ENCODE data around the gene PIM3.

The PIM3 gene

DNA sequence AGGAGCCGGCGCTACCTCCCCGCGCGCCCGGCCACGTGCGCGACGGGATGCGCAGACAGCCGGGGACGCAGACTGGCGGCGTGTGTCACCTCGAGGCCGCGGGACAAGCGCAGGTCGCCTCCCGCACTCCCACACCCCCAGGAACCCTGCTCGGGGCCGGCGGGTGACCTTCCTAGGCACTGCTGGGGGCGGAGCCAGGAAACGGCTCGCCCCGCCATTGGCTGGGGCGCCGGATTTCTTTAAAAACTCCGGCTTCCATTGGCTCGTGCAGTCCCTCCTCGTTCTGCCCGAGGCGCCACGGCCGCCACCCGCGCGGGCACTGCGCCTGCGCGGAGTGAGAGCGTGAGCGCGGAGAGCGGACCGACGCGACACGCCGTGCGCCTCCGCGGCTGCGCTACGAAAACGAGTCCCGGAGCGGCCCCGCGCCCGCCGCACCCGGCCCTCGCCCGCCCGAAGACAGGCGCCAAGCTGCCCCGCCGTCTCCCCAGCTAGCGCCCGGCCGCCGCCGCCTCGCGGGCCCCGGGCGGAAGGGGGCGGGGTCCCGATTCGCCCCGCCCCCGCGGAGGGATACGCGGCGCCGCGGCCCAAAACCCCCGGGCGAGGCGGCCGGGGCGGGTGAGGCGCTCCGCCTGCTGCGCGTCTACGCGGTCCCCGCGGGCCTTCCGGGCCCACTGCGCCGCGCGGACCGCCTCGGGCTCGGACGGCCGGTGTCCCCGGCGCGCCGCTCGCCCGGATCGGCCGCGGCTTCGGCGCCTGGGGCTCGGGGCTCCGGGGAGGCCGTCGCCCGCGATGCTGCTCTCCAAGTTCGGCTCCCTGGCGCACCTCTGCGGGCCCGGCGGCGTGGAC lies at the start of gene PIM3:
Gene PIM3 (plus strand): TSS at position 614 of the 846 bp plus-strand sequence. CDS start 176 bp downstream, at position 790.
- peak; percentile 86 for DNase-seq

DNA sequence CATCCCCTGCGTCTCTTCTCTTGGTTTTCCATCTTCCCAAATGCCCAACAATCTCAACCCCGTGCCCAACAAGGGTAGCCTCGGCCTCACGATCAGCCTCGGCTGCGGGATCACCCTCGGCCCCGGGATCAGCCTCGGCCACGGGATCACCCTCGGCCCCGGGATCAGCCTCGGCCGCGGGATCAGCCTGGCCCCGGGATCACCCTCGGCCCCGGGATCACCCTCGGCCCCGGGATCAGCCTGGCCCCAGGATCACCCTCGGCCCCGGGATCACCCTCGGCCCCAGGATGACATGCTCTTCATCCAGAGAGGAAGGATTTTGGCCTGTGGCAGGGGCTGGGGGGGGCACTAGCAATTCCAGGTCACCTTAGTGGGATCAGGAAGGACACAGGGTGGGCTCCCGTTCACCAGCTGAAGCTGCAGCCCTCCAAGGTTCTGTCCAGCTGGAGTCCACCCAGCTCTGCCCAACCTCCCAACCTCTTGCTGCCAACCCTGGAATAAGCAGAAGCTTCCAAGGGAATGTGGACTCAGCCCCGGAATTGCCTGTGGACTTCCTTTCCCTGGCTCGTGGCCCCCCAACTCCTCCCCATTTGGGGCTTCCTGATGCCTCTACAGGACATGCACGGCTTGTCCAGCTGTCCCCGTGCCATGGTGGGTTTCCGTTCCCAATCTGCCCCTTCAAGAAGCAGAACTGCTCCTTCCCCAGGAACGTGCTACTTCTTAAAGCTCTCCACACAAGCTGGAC lies 48.5 kb upstream of the PIM3 start:
- DNase-seq, result no peak

DNA sequence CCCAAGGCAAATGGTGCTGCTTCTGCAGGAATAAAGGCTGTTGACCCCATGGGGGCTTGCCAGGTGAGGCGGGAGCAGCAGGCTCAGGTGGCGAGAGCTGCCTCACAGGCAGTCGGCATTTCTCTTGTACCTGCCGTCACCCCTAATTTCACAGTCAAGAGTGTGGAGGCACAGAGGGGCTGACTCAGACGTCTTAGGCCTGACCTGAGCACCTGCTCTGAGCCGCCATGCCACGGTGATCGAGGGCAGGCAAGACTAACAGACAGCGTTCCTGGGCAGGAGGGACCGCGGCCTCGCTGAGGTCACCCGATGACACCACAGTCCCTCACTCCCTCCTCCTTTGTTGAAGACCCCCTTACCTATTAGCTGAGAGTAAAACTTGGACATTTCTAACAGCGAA lies 47.5 kb upstream of the PIM3 start:
- DNase-seq, result no peak

DNA sequence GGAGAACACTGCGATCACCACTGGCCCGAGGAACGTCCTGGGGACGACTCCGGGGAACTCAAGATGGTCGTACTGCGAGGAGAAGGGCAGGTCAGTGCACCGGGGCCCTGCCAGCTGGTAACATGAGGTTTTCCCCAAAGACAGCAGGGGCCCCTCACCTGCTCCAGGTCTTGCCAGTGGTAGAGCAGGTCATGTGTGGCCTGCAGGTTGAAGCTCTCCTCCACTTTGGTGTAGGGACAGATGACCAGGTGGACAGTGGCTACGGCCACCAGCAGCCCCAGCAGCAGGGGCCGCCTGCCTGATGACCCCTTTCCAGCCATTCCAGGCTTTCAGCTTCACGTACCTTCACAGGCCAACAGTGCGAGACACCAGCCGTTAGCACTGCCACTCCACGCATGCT lies 47.1 kb upstream of the PIM3 start:
- DNase-seq, result no peak

DNA sequence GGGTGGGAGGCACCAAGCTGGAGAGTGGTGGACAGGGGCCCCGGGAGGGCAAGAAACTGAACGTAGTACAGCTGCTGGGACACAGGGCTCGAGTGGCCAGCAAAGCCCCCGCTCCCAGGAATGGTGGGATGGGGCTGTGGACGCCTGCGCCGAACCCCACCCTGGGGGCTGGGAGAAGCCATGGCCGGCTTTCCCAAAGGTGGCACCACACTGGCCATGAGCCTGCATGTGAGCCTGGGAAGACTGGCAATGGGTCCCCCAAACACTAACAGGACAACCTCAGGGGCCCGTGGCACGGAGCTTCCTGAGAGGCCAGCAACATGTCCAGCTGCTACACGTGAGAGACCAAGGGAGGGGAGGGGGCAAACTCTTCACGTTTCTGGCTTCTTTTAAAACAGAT lies 46.3 kb upstream of the PIM3 start:
- no peak for DNase-seq

DNA sequence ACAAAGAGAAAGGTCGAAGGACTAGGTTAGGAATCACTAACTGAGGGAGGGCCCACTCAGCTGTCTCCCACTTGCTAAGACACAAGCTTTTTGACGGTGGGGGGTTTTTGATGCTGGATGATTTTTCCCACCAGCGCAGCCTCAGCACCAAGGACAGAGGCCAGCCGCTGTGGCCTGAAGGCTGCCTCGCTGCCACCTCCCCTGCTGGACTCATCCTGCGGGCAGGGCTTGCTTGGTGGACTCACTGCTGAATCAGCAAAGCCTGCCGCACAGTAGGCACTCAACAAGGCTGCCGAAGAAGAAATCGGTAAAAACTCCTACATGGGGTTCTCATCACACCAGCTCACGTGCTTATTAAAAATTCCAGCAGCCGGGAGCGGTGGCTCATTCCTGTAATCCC lies 45.0 kb upstream of the PIM3 start:
- DNase-seq, result no peak

DNA sequence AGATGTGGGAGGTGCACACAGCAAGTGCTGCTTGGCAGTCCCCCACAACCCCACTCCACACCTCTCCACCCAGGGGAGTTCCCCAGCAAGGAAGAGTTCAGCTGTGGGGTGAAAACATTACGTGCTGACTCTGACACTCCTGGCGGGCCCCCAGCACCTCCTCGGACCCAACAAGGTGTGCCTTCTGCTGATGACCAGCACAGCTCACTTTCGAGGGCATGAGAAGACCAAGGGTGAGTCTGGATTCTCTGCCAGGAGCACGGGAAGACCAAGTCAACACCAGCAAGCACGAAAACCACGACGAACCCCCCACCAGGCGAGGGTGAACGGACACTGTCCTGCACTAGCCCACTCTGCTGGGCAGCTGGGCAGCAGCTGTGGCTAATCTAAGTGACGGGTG lies 43.7 kb upstream of the PIM3 start:
- no peak for DNase-seq

DNA sequence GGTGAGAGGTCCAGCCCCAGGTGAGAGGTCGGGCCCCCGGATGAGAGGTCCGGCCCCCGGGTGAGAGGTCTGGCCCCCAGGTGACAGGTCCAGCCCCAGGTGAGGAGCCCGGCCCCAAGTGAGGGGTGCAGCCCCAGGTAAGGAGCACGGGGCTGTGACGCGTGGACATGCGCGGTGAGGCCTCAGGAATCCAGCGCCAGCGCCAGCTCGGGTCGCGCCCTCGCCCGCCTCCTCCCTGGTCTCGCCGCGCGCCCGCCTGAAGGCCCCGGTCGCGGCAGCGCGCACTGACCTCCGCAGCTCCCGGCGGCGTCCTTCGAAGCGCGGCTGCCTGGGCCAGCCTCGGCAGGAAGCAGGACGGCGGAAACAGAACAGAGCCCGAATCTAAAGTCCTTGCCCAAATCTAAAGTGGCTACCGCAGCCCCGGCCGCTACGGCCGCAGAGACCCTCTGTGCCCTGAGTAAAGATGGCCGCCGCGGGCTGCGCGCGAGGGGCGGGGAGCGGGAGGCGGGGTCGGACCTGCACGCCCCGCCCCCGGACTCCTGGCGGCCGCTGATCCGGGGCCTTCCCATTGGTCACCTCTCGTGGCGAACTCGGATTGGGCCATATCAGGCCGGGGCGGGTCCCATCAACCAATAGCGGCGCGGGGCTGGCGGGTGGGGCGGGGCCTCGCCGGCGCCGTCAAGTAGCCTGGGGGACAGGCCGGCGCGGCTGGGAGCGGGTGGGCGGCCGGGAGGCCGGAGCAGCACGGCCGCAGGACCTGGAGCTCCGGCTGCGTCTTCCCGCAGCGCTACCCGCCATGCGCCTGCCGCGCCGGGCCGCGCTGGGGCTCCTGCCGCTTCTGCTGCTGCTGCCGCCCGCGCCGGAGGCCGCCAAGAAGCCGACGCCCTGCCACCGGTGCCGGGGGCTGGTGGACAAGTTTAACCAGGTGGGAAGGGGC lies 42.3 kb upstream of the PIM3 start, which contains the start of the genes ALG12 and CRELD2:
Gene ALG12 (minus strand): TSS at position 465 of the 937 bp plus-strand sequence. CDS start 4,673 bp downstream, outside the sequence.
Gene CRELD2 (plus strand): TSS at position 661 of the 937 bp plus-strand sequence. CDS start 136 bp downstream, at position 797.
- peak; percentile 95 for DNase-seq

DNA sequence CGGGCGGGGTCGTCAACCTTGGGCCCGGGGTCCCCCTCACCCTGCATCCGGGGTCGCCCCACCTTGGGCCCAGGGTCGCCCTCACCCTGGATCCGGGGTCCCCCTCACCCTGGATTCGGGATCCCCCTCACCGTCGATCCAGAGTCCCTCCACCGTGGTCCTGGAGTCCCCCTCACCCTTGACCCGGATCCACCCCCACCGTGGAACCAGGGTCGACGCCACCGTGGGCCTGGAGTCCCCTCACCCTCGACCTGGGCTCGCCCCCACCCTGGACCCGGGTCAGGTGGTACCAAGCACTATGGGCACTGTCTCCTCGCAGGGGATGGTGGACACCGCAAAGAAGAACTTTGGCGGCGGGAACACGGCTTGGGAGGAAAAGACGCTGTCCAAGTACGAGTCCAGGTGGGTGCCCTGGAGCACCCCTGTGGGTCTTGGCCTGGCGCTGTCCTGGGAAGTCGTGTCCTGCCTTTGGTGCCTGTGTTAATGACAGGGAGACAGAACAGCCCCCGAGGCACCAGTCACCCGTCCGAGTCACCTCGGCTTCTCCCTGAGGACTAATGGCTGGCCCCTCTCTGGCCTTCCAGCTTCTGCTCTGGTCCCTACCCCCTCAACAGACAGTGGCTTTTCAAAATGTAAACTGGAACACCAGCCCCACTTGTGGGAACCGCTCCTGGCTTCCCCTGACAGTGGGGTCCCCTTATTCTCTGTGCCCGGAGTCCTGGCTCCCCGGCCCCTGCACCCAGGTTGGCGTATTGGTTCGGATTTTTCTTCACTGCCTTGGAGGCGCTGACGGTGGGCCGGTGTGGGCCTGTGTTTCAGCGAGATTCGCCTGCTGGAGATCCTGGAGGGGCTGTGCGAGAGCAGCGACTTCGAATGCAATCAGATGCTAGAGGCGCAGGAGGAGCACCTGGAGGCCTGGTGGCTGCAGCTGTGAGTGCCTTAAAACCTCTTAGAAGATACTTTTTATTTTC lies 41.4 kb upstream of the PIM3 start:
- DNase-seq, result no peak

DNA sequence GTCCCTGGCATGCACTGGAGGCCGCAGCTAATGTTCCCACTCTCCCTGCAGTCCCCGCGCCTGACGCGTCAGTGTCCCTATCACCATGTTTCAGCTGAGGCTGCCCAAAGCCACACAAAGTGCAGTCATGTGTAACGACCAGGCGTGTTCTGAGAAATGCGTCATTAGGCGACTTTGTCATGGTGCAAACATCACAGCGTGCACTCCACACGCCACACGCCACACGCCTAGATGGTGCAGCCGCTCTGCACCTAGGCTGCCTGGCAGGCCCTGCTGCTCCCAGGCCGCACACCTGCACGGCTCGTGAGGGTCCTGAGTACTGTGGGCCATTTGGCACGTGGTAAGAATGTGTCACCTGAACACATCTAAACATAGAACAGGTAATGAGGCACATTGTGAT lies 39.7 kb upstream of the PIM3 start:
- DNase-seq, result no peak

DNA sequence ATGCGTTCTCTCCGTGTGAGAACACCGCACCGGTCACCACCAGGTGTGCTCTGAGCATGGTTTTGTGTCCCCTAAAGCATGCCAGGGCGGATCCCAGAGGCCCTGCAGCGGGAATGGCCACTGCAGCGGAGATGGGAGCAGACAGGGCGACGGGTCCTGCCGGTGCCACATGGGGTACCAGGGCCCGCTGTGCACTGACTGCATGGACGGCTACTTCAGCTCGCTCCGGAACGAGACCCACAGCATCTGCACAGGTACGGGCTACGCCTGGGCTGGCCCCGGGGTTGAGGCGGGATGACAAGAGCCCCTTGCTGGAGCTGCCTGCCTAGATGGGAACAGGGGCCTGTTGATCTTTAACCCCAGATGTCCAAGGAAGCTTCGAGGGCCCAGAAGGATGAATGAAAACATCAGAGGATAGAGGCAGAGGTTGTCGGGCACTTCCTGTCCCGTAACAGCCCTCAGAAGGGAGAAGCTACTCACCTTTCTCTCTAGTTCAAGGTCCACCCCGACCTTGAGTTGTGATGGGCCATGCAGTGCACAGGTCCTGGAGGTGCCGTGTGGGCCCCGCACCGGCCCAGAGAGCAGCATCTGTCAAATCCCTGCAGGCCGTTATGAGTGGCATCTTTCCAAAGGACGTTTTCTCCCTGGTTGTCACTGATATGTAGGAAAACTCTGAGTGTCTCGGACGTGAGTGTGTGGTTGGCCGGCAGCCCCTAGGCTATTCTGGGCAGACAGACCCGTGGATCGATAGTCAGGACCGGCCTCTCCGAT lies 38.9 kb upstream of the PIM3 start:
- no peak for DNase-seq

DNA sequence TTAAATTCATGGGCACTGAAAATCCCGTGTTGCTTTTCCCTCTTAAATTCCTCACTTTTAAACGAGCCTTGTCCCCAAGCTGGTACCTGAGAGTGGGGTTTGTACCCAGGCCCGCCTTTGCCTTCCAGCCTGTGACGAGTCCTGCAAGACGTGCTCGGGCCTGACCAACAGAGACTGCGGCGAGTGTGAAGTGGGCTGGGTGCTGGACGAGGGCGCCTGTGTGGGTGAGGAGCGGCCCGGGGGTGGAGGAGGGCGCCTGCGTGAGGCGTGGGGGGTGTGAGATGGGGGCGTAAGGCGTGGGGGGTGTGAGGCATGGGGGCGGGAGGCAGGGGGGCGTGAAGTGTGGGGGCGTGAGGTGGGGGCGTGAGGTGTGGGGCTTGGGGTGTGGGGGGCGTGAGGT lies 38.1 kb upstream of the PIM3 start:
- no peak for DNase-seq

DNA sequence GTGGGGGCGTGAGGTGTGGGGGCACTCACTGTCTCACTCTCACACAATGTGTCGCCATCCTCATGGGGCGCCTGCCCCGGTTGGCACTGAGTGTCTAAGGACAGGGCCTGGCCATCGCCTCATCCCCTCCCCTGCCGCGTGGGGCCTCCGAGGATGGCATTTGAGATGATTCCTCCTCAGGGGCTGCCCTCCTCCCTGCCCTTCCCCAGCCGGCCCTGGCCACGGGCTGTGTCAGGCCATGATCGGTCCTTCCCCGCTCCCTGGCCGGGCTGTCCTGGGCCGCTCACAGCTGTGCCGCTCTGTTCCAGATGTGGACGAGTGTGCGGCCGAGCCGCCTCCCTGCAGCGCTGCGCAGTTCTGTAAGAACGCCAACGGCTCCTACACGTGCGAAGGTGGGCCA lies 37.6 kb upstream of the PIM3 start:
- DNase-seq, result no peak

DNA sequence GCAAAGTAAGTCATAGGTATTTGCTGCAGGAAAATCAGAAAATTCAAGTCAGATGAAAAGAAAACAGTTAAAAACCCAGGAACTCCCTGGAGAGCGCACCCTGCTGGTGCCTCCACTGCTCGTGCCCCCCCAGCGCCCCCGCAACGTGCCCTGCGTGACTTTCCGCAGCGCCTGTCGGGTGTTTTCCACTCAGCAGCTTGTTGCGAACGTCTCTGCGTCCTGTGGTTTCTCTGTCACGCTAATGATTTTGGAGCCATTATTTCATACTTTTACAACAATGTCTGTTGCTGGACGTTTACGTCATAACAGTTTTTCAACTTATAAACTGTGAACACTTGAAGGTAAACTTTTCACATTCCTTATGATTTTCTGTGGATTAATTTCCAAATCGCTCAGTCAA lies 37.1 kb upstream of the PIM3 start:
- DNase-seq, result no peak

DNA sequence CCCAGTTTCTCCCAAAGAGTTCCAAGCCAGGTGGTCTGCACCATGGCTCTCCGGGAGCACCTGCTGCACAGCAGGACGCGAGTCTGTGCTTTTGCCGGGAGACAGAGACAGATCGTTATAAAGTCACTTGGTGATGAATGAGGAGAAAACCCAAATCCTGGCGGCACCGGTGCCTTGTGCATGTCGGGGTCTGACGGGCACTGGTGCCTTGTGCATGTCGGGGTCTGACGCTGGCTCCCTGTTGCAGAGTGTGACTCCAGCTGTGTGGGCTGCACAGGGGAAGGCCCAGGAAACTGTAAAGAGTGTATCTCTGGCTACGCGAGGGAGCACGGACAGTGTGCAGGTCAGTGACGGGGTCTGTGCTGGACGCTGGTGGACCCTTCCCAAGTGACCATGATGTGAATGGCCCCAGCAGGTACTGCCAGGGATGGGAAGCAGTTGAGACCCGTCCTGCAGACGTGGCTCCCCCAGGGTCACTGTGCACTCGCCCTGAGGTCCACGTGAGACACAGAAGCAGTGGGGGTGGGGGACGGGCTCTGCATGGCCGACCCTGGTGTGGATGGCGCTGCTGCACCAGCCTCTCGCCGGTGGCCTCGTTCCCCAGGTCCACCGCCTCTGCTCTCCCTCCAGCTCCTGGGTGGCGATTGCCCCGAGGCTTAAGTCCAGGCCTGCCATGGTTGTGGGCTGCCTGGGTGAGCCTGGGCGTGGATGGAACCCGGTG lies 36.3 kb upstream of the PIM3 start:
- DNase-seq, result no peak

DNA sequence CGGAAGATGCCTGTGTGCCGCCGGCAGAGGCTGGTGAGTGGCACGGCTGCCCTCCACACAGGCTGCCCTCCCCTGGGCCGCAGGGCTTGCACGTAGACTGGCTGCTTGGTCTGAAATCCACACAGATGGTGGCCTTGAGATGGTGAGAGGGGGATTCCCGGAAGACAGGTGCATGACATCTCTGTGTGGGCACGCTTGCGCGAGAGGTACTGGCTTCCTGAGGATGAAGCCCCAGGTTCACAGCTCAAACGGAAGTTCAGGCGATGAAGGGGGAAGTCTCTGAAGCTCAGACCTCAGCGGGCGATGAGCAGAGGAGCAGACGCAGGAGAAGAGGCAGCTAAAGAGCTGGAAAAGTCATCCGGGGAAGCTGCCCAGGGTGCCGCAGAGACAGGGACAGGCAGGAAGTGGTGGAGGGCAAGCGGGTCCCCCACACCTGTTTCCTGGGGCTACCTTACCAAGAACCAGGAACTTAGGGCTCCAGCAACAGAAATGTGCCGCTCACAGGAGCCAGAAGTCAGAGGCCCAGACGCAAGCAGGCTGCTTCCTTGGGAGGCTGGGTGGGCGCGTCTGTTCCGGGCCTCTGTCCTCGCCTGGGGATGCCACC lies 34.9 kb upstream of the PIM3 start:
- DNase-seq, result no peak

DNA sequence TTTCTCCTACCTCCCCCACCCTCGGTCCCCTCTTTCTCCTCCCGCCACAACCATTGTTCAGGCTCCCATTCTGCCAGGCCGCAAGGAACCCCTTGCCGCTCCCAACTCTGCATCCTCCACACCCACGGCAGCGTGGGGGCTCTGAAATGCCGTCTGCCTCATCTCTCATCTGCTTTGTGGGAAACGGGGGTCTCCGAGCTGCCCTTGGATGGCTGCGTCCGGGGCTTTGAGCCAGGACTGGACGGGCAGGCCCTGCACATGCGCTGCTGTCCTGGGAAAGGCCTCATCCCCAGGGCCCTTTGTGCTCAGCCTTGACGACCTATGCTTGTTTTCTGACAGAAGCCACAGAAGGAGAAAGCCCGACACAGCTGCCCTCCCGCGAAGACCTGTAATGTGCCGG lies 33.7 kb upstream of the PIM3 start:
- no peak for DNase-seq

DNA sequence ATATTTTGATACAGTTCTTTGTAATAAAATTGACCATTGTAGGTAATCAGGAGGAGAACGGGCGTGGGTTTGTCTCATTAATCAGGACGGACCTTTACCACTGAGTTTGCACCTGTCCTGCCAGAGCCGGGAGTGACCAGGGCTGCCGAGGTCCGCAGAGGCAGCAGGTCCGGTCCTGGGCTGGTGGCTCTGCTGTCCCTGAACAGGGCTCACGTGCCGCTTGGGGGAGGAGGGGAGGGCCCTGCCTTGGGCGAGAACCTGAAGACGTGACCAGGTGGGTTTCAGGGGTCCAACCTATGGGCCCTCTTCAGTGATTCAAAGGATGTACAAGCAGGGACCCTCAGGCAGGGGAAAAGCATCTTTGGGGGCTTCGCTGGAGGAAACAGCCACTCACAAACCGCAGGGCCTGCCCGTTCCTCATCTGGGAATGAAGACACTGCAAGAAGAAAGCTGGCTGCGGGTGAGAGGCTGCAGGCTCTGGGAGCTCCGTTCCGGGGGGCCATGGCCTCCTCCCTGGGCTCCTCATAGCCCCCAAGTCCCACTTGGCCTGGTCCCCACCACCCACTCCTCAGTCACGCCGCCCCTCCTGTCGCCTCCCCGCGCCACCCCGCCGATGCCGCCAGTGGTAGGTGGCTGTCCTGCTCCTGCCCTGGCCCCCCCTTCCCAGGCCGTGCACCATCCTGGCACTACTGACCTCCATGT lies 32.9 kb upstream of the PIM3 start:
- no peak for DNase-seq

DNA sequence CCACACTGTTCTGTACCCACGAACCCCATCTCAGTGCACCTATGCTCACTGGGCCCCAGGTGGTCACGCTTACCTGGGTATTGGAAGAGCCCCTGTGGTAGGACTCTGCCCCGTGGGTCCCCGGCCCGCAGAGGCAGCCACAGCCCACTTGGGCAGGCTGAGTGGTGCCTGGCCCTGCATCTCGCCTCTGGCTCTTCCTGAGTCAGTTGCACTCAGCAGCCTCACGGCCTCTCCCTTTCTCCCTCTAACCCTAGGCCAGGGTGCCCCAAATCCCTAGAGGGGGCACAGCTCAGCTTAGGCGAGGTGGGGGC lies 32.4 kb upstream of the PIM3 start:
- DNase-seq, result no peak

Data from kidney glomerular epithelial cell (primary cell).